ENCODE data around the gene ATP6V1C2.

DNA sequence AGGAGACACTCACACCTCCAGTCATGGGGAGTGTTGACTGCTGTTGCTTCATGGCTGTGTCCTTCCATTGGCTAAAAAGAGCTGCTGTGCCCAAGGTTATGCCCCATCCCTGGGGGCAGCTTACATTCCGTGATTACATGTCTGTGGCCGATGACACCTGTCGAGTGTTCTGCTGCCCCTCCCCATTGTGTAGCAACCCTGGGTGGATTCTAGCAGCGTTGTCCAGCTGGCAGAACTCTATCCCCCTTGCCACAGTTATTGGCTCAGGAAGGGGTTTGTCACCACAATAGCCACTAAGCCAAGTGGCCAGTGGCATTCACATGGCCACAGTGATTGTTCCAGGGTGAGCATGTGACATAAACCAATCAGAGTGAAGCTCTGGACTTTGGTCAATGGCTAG lies 102.8 kb downstream of the ATP6V1C2 start:
- TF ChIP-seq, protein P1, sequence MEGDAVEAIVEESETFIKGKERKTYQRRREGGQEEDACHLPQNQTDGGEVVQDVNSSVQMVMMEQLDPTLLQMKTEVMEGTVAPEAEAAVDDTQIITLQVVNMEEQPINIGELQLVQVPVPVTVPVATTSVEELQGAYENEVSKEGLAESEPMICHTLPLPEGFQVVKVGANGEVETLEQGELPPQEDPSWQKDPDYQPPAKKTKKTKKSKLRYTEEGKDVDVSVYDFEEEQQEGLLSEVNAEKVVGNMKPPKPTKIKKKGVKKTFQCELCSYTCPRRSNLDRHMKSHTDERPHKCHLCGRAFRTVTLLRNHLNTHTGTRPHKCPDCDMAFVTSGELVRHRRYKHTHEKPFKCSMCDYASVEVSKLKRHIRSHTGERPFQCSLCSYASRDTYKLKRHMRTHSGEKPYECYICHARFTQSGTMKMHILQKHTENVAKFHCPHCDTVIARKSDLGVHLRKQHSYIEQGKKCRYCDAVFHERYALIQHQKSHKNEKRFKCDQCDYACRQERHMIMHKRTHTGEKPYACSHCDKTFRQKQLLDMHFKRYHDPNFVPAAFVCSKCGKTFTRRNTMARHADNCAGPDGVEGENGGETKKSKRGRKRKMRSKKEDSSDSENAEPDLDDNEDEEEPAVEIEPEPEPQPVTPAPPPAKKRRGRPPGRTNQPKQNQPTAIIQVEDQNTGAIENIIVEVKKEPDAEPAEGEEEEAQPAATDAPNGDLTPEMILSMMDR (conservative IDR thresholded peaks at IDR 0.05; ENCODE audit: low read depth, low read length) = no peak
- TF ChIP-seq MAZ (IDR thresholded peaks at IDR 0.05; ENCODE audit: borderline replicate concordance, low read depth, low read length) (no peak), RAD21 (IDR thresholded peaks at IDR 0.05; ENCODE audit: low read length) (no peak), POLR2A (IDR thresholded peaks at IDR 0.05; ENCODE audit: low read depth, low read length) (no peak), USF2 (IDR thresholded peaks at IDR 0.05; ENCODE audit: low read depth, low read length) (no peak), MXI1 (IDR thresholded peaks at IDR 0.05; ENCODE audit: borderline replicate concordance, low read depth, low read length) (no peak)
- TF ChIP-seq, protein P2, sequence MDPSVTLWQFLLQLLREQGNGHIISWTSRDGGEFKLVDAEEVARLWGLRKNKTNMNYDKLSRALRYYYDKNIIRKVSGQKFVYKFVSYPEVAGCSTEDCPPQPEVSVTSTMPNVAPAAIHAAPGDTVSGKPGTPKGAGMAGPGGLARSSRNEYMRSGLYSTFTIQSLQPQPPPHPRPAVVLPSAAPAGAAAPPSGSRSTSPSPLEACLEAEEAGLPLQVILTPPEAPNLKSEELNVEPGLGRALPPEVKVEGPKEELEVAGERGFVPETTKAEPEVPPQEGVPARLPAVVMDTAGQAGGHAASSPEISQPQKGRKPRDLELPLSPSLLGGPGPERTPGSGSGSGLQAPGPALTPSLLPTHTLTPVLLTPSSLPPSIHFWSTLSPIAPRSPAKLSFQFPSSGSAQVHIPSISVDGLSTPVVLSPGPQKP (IDR thresholded peaks at IDR 0.05; ENCODE audit: borderline replicate concordance, low read depth, low read length) = no peak
